ENCODE measurements around the gene CES3.
A peak's percentile ranks its signal among the peaks of the same experiment; 100 is the strongest.
"Not testable (repeated sequence)": the region's sequence is repeated elsewhere in the genome, so short reads cannot be mapped to it uniquely, and the experiment has no call there.

Gene CES3

GRCh38 chr16:66970775-66971720 lies 10.0 kb downstream of the CES3 start:
- DNase-seq (ENCODE audit: low spot score) (peak; percentile 85), FAIRE-seq (peak; percentile 86)

- DNase-seq (ENCODE audit: low spot score) (no peak), FAIRE-seq (no peak)
These were observed 11.9 kb downstream of the CES3 start for GRCh38 chr16:66972983-66973382.

GRCh38 chr16:66973716-66974115 lies 12.7 kb downstream of the CES3 start:
- DNase-seq (ENCODE audit: low spot score) (no peak), FAIRE-seq (no peak)

GRCh38 chr16:66974156-66974931 lies 13.3 kb downstream of the CES3 start:
- not testable (repeated sequence) for DNase-seq (ENCODE audit: low spot score)

GRCh38 chr16:66974932-66975246 lies 13.8 kb downstream of the CES3 start:
- not testable (repeated sequence) for DNase-seq (ENCODE audit: low spot score); FAIRE-seq

More at GRCh38 chr16:66974156-66974931, 13.3 kb downstream of the CES3 start:
- not testable (repeated sequence) for FAIRE-seq

GRCh38 chr16:66975302-66975893 lies 14.3 kb downstream of the CES3 start:
- FAIRE-seq (no peak), DNase-seq (ENCODE audit: low spot score) (no peak)

- FAIRE-seq (no peak), DNase-seq (ENCODE audit: low spot score) (peak; percentile 11)
These were observed 15.7 kb downstream of the CES3 start for GRCh38 chr16:66976746-66977145.

- FAIRE-seq (no peak), DNase-seq (ENCODE audit: low spot score) (peak; percentile 74)
These were observed 16.5 kb downstream of the CES3 start for GRCh38 chr16:66977341-66978113.

- FAIRE-seq, result no peak
These were observed 18.1 kb downstream of the CES3 start for GRCh38 chr16:66979011-66979717.

GRCh38 chr16:66983033-66983432 lies 22.0 kb downstream of the CES3 start:
- FAIRE-seq, result no peak
- no peak for DNase-seq (ENCODE audit: low spot score)

More at GRCh38 chr16:66979011-66979717, 18.1 kb downstream of the CES3 start:
- DNase-seq (ENCODE audit: low spot score), result no peak

- DNase-seq (ENCODE audit: low spot score) (no peak), FAIRE-seq (no peak)
These were observed 23.8 kb downstream of the CES3 start for GRCh38 chr16:66984892-66985311.

- FAIRE-seq, result no peak
- no peak for DNase-seq (ENCODE audit: low spot score)
These were observed 25.5 kb downstream of the CES3 start for GRCh38 chr16:66986559-66986958.

GRCh38 chr16:66988197-66988788 lies 27.2 kb downstream of the CES3 start, which contains the start of gene CES4A:
Gene CES4A, plus strand, starts transcription at chr16:66988589. Its CDS starts 184 bp downstream, at chr16:66988773.
- DNase-seq (ENCODE audit: low spot score), result peak; percentile 88

GRCh38 chr16:66991545-66992077 lies 30.5 kb downstream of the CES3 start:
- no peak for FAIRE-seq
- DNase-seq (ENCODE audit: low spot score), result no peak

More at GRCh38 chr16:66988197-66988788, 27.2 kb downstream of the CES3 start, which contains the start of gene CES4A:
- peak; percentile 94 for FAIRE-seq

GRCh38 chr16:66993558-66993957 lies 32.5 kb downstream of the CES3 start:
- not testable (repeated sequence) for DNase-seq (ENCODE audit: low spot score); FAIRE-seq

GRCh38 chr16:66996324-66996982 lies 35.4 kb downstream of the CES3 start:
- FAIRE-seq (no peak), DNase-seq (ENCODE audit: low spot score) (peak; percentile 7)

GRCh38 chr16:66996983-66997358 lies 35.9 kb downstream of the CES3 start:
- FAIRE-seq (no peak), DNase-seq (ENCODE audit: low spot score) (no peak)

- DNase-seq (ENCODE audit: low spot score) (no peak), FAIRE-seq (no peak)
These were observed 39.6 kb downstream of the CES3 start for GRCh38 chr16:67000384-67001351.
